Mesendoderm (in vitro differentiated cells): ENCODE data around the gene SPINT2.
"Not testable (repeated sequence)": the region's sequence is repeated elsewhere in the genome, so short reads cannot be mapped to it uniquely, and the experiment has no call there.

Source experiments
- DNase-seq: peaks from one replicate; pipeline ENCODE4 v3.0.0; 2013
- H2AK5ac ChIP-seq: 2 replicates; pipeline ENCODE4 v1.6.1; 2013; ENCODE audit warnings: low read length, inconsistent platforms
- H2BK120ac ChIP-seq: 2 replicates; pipeline ENCODE4 v1.6.1; 2013; ENCODE audit warnings: low read depth, mild to moderate bottlenecking, low read length, moderate library complexity, mixed read lengths
- H2BK15ac ChIP-seq: replicated peaks from 2 replicates; pipeline ENCODE4 v1.6.1; 2013; ENCODE audit warnings: low read depth, mild to moderate bottlenecking, moderate library complexity
- H2BK5ac ChIP-seq: 2 replicates; pipeline ENCODE4 v1.6.1; 2013; ENCODE audit warnings: low read length, inconsistent platforms
- H3K18ac ChIP-seq: 2 replicates; pipeline ENCODE4 v1.6.1; 2013; ENCODE audit warnings: mild to moderate bottlenecking, low read length, mixed read lengths
- H3K23ac ChIP-seq: one replicate; pipeline ENCODE4 v1.6.1; 2013; ENCODE audit warnings: low read length
- H3K27ac ChIP-seq: 2 replicates; pipeline ENCODE4 v1.5.1; 2013; ENCODE audit warnings: low read depth, mild to moderate bottlenecking, inconsistent platforms, low read length, moderate library complexity
- H3K27me3 ChIP-seq: 2 replicates; pipeline ENCODE4 v1.6.1; 2013; ENCODE audit warnings: low read length, control low read depth, mild to moderate bottlenecking, inconsistent platforms; ENCODE audit not compliant: insufficient read depth, poor library complexity
- H3K36me3 ChIP-seq: 2 replicates; pipeline ENCODE4 v1.6.1; 2013; ENCODE audit warnings: low read length, inconsistent platforms; ENCODE audit not compliant: control insufficient read depth, insufficient read depth
- H3K4ac ChIP-seq: one replicate; pipeline ENCODE4 v1.6.1; 2013; ENCODE audit warnings: low read depth, mild to moderate bottlenecking, low read length, moderate library complexity
- H3K4me1 ChIP-seq: 2 replicates; pipeline ENCODE4 v1.6.1; 2013; ENCODE audit warnings: low read depth, low read length, inconsistent platforms; ENCODE audit not compliant: control insufficient read depth
- H3K4me2 ChIP-seq: 2 replicates; pipeline ENCODE4 v1.6.1; 2013; ENCODE audit warnings: low read length
- H3K4me3 ChIP-seq: 2 replicates; pipeline ENCODE4 v1.5.1; 2013; ENCODE audit warnings: mild to moderate bottlenecking, low read length
- H3K56ac ChIP-seq: one replicate; pipeline ENCODE4 v1.6.1; 2013; ENCODE audit warnings: low read length
- H3K79me1 ChIP-seq: 2 replicates; pipeline ENCODE4 v1.6.1; 2013; ENCODE audit warnings: low read length, inconsistent platforms
- H3K79me2 ChIP-seq: 2 replicates; pipeline ENCODE4 v1.6.1; 2013; ENCODE audit warnings: mild to moderate bottlenecking, low read length; ENCODE audit not compliant: control insufficient read depth, insufficient read depth
- H3K9ac ChIP-seq: 2 replicates; pipeline ENCODE4 v1.6.1; 2013; ENCODE audit warnings: low read length, inconsistent platforms
- H4K5ac ChIP-seq: one replicate; pipeline ENCODE4 v1.6.1; 2013; ENCODE audit warnings: low read length
- H4K8ac ChIP-seq: one replicate; pipeline ENCODE4 v1.6.1; 2013; ENCODE audit warnings: low read depth, mild to moderate bottlenecking, control low read depth, low read length, moderate library complexity
- WGBS: extraction: QIAGEN DNeasy Blood & Tissue Kit; methylation state at CpG from one replicate; pipeline ENCODE4 v1.1.7; 2013; ENCODE audit warnings: low lambda C conversion rate, missing lambda C conversion rate; ENCODE audit not compliant: insufficient coverage; ENCODE audit errors: extremely low coverage; 5-methylcytosine and 5-hydroxymethylcytosine counted together

Gene SPINT2

DNA sequence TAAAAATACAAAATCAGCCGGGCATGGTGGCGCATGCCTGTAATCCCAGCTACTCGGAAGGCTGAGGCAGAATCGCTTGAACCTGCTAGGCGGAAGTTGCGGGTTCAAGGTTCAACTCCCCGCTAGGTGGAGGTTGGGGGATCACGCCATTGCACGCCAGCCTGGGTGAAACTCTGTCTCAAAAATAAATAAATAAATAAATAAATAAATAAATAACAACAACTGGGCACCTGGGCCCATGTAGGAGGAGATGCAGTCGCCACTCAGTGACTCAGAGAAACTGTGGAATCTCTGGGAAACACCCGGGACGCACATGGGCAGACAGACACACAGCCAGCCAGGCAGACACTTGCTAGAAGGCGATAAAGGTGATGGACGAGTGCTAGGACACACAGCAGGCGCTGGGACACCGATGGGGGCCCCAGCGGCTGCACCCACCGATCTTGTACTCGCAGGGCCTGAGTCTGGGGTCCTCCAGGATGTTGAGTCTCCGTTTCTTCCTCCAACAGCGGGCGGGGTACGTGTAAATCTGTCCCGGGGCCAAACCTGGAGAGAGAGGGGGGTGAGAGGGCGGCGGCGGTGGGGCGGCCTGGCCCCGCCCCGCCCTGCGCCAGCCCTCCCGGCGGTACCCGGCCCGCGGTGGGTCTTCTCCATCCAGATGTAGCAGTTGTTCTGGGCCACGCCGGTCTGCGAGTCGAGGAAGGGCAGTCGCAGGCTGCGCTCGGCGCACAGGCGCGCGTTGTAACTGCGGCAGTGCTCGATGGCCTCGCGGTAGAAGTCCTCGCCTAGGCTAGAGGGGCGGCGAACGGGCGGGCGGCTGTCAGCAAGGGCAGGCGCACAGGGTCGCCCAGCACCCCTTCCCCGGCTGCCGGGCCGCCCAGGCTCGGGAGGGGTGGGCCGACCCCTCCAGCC lies 42.2 kb upstream of the SPINT2 start:
- H3K79me1 ChIP-seq: no peaks in the 10 kb centered on the region
- H2BK15ac ChIP-seq: no peak overlapping the region
- peak overlapping the region; percentile 3 for H3K56ac ChIP-seq
- no peak overlapping the region for H3K23ac ChIP-seq
- no peak overlapping the region for H3K18ac ChIP-seq
- no peaks in the 10 kb centered on the region for H3K79me2 ChIP-seq
- no peaks in the 10 kb centered on the region for H3K27me3 ChIP-seq
- H3K4me3 ChIP-seq: no peak overlapping the region
- no peak overlapping the region for H3K27ac ChIP-seq
- H2AK5ac ChIP-seq: no peak overlapping the region
- H3K9ac ChIP-seq: no peak overlapping the region
- no peaks in the 10 kb centered on the region for H3K36me3 ChIP-seq
- no peak overlapping the region for H4K5ac ChIP-seq
- WGBS: no CpG with 5 or more reads among the region's 64 CpGs
- no peak overlapping the region for H3K4ac ChIP-seq
- no peak for DNase-seq
- no peak overlapping the region for H3K4me2 ChIP-seq
- no peak overlapping the region for H4K8ac ChIP-seq
- H2BK120ac ChIP-seq: no peak overlapping the region
- H2BK5ac ChIP-seq: no peak overlapping the region
- no peaks in the 10 kb centered on the region for H3K4me1 ChIP-seq

DNA sequence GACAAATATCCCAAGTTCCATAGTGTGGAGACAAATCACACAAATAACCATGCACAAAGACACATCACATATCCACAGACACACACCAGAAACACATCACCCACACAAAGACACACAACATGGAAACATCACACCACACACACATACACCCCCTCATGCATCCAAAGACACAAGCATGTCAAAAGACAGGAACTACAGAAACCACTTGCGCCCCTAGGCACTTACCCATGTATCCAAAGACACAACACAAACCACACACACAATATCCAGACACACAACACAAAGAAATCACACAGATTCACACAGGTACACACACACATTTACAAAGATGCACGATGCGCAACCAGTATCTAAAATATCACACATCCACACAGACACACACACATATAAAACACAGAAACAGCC lies 41.3 kb upstream of the SPINT2 start:
- Histone ChIP-seq H2BK120ac (no peak overlapping the region), H3K4me3 (no peak overlapping the region), H3K4me2 (no peak overlapping the region), H3K79me1 (no peaks in the 10 kb centered on the region), H3K4me1 (peaks cover 2% of the 10 kb centered on the region), H3K27me3 (no peaks in the 10 kb centered on the region), H2AK5ac (no peak overlapping the region), H3K36me3 (no peaks in the 10 kb centered on the region), H3K27ac (no peak overlapping the region), H3K79me2 (no peaks in the 10 kb centered on the region), H4K8ac (no peak overlapping the region), H3K9ac (no peak overlapping the region), H4K5ac (no peak overlapping the region), H3K18ac (no peak overlapping the region), H2BK5ac (no peak overlapping the region), H3K4ac (no peak overlapping the region), H3K23ac (no peak overlapping the region), H3K56ac (no peak overlapping the region), H2BK15ac (no peak overlapping the region)
- no peak for DNase-seq
- no CpG with 5 or more reads among the region's 3 CpGs for WGBS

DNA sequence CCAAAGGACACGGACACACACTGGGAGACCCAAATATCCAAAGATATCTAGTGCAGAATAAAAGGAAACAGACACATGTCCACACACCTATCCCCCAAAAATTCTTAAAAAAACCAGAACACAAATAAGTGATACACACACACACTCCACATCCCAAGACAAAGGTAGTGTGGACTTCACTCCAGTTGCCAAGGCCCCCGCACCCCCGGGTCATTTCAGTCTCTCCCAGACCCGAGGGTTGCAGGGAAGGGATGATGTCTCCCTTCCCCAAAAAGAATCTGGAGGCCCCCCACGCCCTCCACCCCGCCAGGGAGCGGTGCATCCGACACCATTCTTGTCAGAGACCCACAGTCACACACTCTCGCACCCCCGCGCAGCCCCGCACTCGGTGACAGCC lies 40.8 kb upstream of the SPINT2 start:
- Histone ChIP-seq H4K5ac (no peak overlapping the region), H2BK15ac (no peak overlapping the region), H4K8ac (no peak overlapping the region), H3K56ac (peak overlapping the region; percentile 74), H3K36me3 (no peaks in the 10 kb centered on the region), H2BK5ac (no peak overlapping the region), H3K23ac (no peak overlapping the region), H3K79me1 (no peaks in the 10 kb centered on the region), H3K4me3 (peak overlapping the region; percentile 30), H3K9ac (peak overlapping the region; percentile 59), H2BK120ac (no peak overlapping the region), H3K27me3 (no peaks in the 10 kb centered on the region), H3K4me1 (peaks cover 2% of the 10 kb centered on the region), H3K4ac (no peak overlapping the region), H3K4me2 (peak overlapping the region; percentile 57), H3K18ac (no peak overlapping the region), H3K79me2 (no peaks in the 10 kb centered on the region), H2AK5ac (no peak overlapping the region), H3K27ac (no peak overlapping the region)
- no CpG with 5 or more reads among the region's 13 CpGs for WGBS
- DNase-seq: no peak

DNA sequence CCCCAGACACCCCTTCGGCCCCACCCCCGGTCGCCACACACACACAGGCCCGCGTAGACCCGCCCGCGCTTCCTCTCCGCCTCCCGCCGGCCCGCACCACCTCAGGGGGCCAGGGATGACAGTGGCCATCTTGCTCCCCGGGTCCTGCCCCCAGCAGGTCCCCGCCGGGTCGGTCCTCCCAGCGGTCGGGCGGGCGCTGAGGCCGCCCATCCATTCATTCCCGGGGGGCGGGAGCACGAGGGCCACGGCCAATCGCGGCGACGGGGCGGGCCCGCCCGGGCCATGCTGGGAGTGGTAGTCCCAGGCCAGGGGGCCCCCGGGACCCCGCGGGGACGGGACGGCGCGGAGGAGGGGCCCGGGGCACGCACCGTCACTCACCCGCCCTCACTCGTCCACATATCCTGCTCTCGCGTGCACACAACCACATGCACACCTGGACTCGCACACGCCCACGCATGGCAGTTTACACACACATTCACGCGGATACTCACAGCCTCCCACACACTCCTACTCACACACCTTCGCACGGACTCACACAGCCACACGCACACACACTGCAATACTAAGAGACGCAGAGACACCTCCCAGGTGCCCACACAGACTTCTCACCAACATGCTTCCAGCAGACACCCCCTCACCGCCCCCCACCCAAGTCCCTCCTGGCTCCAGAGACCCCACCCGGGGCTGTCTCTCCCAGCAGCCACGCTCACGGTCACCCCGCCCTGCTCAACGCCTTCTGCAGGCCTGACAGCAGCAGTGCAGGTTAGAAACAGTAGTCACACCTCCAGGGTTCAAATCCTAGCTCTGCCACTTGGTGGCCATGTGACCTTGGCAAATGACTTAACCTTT lies 40.1 kb upstream of the SPINT2 start, which contains the start of gene DPF1:
Gene DPF1, minus strand, starts transcription at position 209 of the 849 bp plus-strand sequence. Its CDS starts 80 bp downstream, at position 129.
- Histone ChIP-seq H4K8ac (no peak within 1 kb of the TSS), H2BK5ac (no peak within 1 kb of the TSS), H3K9ac (peak within 1 kb of the TSS; percentile 62), H3K4me3 (peak within 1 kb of the TSS; percentile 38), H2AK5ac (no peak within 1 kb of the TSS), H3K4me2 (peak within 1 kb of the TSS; percentile 95), H2BK15ac (no peak within 1 kb of the TSS), H3K56ac (peak within 1 kb of the TSS; percentile 86), H3K79me1 (no peaks in the 10 kb centered on the region), H3K79me2 (no peaks in the 10 kb centered on the region), H3K27ac (no peak within 1 kb of the TSS), H3K36me3 (no peaks in the 10 kb centered on the region), H2BK120ac (no peak within 1 kb of the TSS), H3K18ac (no peak within 1 kb of the TSS), H3K4me1 (peaks cover 2% of the 10 kb centered on the region), H4K5ac (no peak within 1 kb of the TSS), H3K4ac (no peak within 1 kb of the TSS), H3K27me3 (no peaks in the 10 kb centered on the region), H3K23ac (no peak within 1 kb of the TSS)
- DNase-seq: peak; percentile 92
- no CpG with 5 or more reads among the region's 61 CpGs for WGBS

DNA sequence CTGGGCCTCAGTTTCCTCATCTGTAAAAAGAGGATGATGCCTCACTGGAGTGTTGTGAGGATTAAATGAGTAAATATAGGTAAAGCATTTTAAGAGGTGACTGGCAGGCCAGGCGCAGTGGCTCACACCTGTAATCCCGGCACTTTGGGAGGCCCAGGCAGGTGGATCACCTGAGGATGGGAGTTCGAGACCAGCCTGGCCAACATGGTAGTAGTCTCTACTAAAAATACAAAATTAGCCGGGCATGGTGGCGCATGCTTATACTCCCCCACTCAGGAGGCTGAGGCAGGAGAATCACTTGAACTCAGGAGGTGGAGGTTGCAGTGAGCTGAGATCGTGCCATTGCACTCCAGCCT lies 39.5 kb upstream of the SPINT2 start:
- not testable (repeated sequence) for DNase-seq, H2AK5ac ChIP-seq, H4K8ac ChIP-seq, H3K27me3 ChIP-seq, H3K36me3 ChIP-seq, H2BK120ac ChIP-seq, H3K18ac ChIP-seq, H3K9ac ChIP-seq, H3K4ac ChIP-seq, H3K56ac ChIP-seq, H3K4me2 ChIP-seq, H2BK5ac ChIP-seq, H2BK15ac ChIP-seq, H3K27ac ChIP-seq, H3K4me1 ChIP-seq, H3K23ac ChIP-seq, H3K4me3 ChIP-seq, H4K5ac ChIP-seq, H3K79me2 ChIP-seq, H3K79me1 ChIP-seq
- no CpG with 5 or more reads among the region's 6 CpGs for WGBS
